GM19468 (cell line): ENCODE results near the gene PRDM4.
"Not testable (repeated sequence)": the region's sequence is repeated elsewhere in the genome, so short reads cannot be mapped to it uniquely, and the experiment has no call there.

ENCODE experiments used
- ATAC-seq: cut with Tn5 transposase; IDR thresholded peaks from one replicate; pipeline ENCODE4 v1.9.1; 2021; ENCODE audit warnings: mild to moderate bottlenecking, moderate library complexity, moderate number of reproducible peaks; ENCODE audit not compliant: unreplicated experiment; ENCODE audit errors: extremely low read depth

Gene PRDM4

GRCh38 chr12:107704041-107704440 is 56.9 kb downstream of the PRDM4 start:
- ATAC-seq = no peak

- no peak for ATAC-seq
Observed at GRCh38 chr12:107702106-107702505, 58.8 kb downstream of the PRDM4 start.

GRCh38 chr12:107695772-107696171 is 65.2 kb downstream of the PRDM4 start:
- not testable (repeated sequence) for ATAC-seq

- peak; percentile 79 for ATAC-seq
Observed at GRCh38 chr12:107685360-107686248, 75.3 kb downstream of the PRDM4 start, which contains the start of gene PWP1. Gene PWP1, plus strand, starts transcription at chr12:107685799. Its CDS starts 101 bp downstream, at chr12:107685900.

- ATAC-seq = no peak
Observed at GRCh38 chr12:107684990-107685359, 76.0 kb downstream of the PRDM4 start.

GRCh38 chr12:107684029-107684795 is 76.7 kb downstream of the PRDM4 start:
- no peak for ATAC-seq
